Measurements from ENCODE around the gene UQCR11. TPM values are rescaled to one million over a fixed set of nuclear protein-coding genes. Genes with fewer than 3 reads are reported as not detected.

Gene UQCR11
- total RNA-seq, 3 donors from 2014 or later (not counting 1 experiment from before 2014, with no cell fraction given): 91.2 to 142 (median 99.1) TPM

GRCh38 chr19:1579222-1579621, 26.0 kb downstream of the UQCR11 start:
- H3K4me1 ChIP-seq (ENCODE audit: control insufficient read depth, insufficient read depth, low read length): no peaks in the 10 kb centered on the region
- peaks cover 39% of the 10 kb centered on the region for H3K36me3 ChIP-seq (ENCODE audit: control insufficient read depth, insufficient read depth, low read length)
- no peak overlapping the region for H3K4me3 ChIP-seq (ENCODE audit: low read length)
- WGBS (ENCODE audit: insufficient coverage): 96% methylated on average over 20 of the region's 20 CpGs
- no peaks in the 10 kb centered on the region for H3K27me3 ChIP-seq (ENCODE audit: control insufficient read depth, insufficient read depth, low read length)
- no peaks in the 10 kb centered on the region for H3K27me3 Mint-ChIP-seq (ENCODE audit: low read depth in 2 of 2)
- no peak for ATAC-seq
- H3K27ac Mint-ChIP-seq: no peak overlapping the region
- no peaks in the 10 kb centered on the region for H3K4me1 Mint-ChIP-seq
- no peak for TF ChIP-seq CTCF (IDR thresholded peaks at IDR 0.05)
- intact Hi-C loops (cut with micrococcal nuclease): no loop called here
- H3K27ac ChIP-seq (ENCODE audit: low read length): no peak overlapping the region
- no peak for DNase-seq
- H3K9me3 Mint-ChIP-seq: no peaks in the 10 kb centered on the region
- no peak overlapping the region for H3K4me3 Mint-ChIP-seq
- H3K9me3 ChIP-seq (ENCODE audit: control insufficient read depth, insufficient read depth, low read length): no peaks in the 10 kb centered on the region
- no peaks in the 10 kb centered on the region for H3K36me3 Mint-ChIP-seq

GRCh38 chr19:1577929-1578618, 27.2 kb downstream of the UQCR11 start:
- Mint-ChIP-seq H3K27ac (no peak overlapping the region), H3K27me3 (ENCODE audit: low read depth in 2 of 2) (no peaks in the 10 kb centered on the region), H3K36me3 (no peaks in the 10 kb centered on the region), H3K4me3 (no peak overlapping the region), H3K9me3 (no peaks in the 10 kb centered on the region), H3K4me1 (no peaks in the 10 kb centered on the region)
- H3K4me3 ChIP-seq (ENCODE audit: low read length): no peak overlapping the region
- intact Hi-C loops (cut with micrococcal nuclease): no loop called here
- peaks cover 39% of the 10 kb centered on the region for H3K36me3 ChIP-seq (ENCODE audit: control insufficient read depth, insufficient read depth, low read length)
- H3K4me1 ChIP-seq (ENCODE audit: control insufficient read depth, insufficient read depth, low read length): no peaks in the 10 kb centered on the region
- no peaks in the 10 kb centered on the region for H3K27me3 ChIP-seq (ENCODE audit: control insufficient read depth, insufficient read depth, low read length)
- ATAC-seq (no peak), DNase-seq (no peak)
- no peaks in the 10 kb centered on the region for H3K9me3 ChIP-seq (ENCODE audit: control insufficient read depth, insufficient read depth, low read length)
- H3K27ac ChIP-seq (ENCODE audit: low read length): no peak overlapping the region
- TF ChIP-seq CTCF (IDR thresholded peaks at IDR 0.05): no peak
- WGBS (ENCODE audit: insufficient coverage): 93% methylated on average over 49 of the region's 49 CpGs

- Mint-ChIP-seq H3K27ac (no peak overlapping the region), H3K27me3 (ENCODE audit: low read depth in 2 of 2) (no peaks in the 10 kb centered on the region), H3K4me1 (no peaks in the 10 kb centered on the region), H3K36me3 (no peaks in the 10 kb centered on the region), H3K9me3 (no peaks in the 10 kb centered on the region), H3K4me3 (no peak overlapping the region)
- ATAC-seq (no peak), DNase-seq (no peak)
- Histone ChIP-seq H3K36me3 (ENCODE audit: control insufficient read depth, insufficient read depth, low read length) (peaks cover 36% of the 10 kb centered on the region), H3K27ac (ENCODE audit: low read length) (no peak overlapping the region), H3K27me3 (ENCODE audit: control insufficient read depth, insufficient read depth, low read length) (no peaks in the 10 kb centered on the region), H3K4me3 (ENCODE audit: low read length) (no peak overlapping the region), H3K9me3 (ENCODE audit: control insufficient read depth, insufficient read depth, low read length) (no peaks in the 10 kb centered on the region), H3K4me1 (ENCODE audit: control insufficient read depth, insufficient read depth, low read length) (no peaks in the 10 kb centered on the region)
- intact Hi-C loops (cut with micrococcal nuclease): no loop called here
- 93% methylated on average over 41 of the region's 41 CpGs for WGBS (ENCODE audit: insufficient coverage)
- no peak for TF ChIP-seq CTCF (IDR thresholded peaks at IDR 0.05)
Measured at GRCh38 chr19:1577090-1577928, 28.0 kb downstream of the UQCR11 start.

Data from natural killer cell (primary cell).